Measurements from ENCODE around the gene TTLL6. TPM values are rescaled to one million over a fixed set of nuclear protein-coding genes. Genes with fewer than 3 reads are reported as not detected.

The TTLL6 gene
- total and polyA plus RNA-seq, 2 experiments from 2014 or later: 0.30 TPM; not detected in 1

GRCh38 chr17:48761114-48761513 lies 55.9 kb downstream of the TTLL6 start:
- Histone ChIP-seq H2AFZ (no peak overlapping the region), H3K36me3 (replicated peaks; ENCODE audit: insufficient read depth, low read depth) (no peaks in the 10 kb centered on the region), H3K4me1 (ENCODE audit: insufficient read depth) (no peaks in the 10 kb centered on the region), H3K9me3 (ENCODE audit: low read depth) (no peaks in the 10 kb centered on the region), H3K27ac (no peak overlapping the region), H3K27me3 (peaks cover 77% of the 10 kb centered on the region), H3K79me2 (no peaks in the 10 kb centered on the region), H3K4me2 (no peak overlapping the region), H3K4me3 (no peak overlapping the region), H4K20me1 (ENCODE audit: insufficient read depth, poor library complexity, severe bottlenecking) (no peaks in the 10 kb centered on the region), H3K9me2 (replicated peaks; ENCODE audit: insufficient read depth) (no peaks in the 10 kb centered on the region)
- DNase-seq (ENCODE audit: low spot score): no peak
- WGBS (ENCODE audit: low lambda C conversion rate, missing lambda C conversion rate): 83% methylated on average over 6 of the region's 6 CpGs
- TF ChIP-seq EZH2phosphoT487 (IDR thresholded peaks at IDR 0.05; ENCODE audit: low read depth, severe bottlenecking, unreplicated experiment) (no peak), EZH2 (IDR thresholded peaks at IDR 0.05; ENCODE audit: borderline replicate concordance) (no peak), CTCF (IDR thresholded peaks at IDR 0.05; ENCODE audit: poor library complexity) (no peak)

- no peak overlapping the region for H2AFZ ChIP-seq
- no peaks in the 10 kb centered on the region for H3K9me2 ChIP-seq (replicated peaks; ENCODE audit: insufficient read depth)
- DNase-seq (ENCODE audit: low spot score): no peak
Observed at GRCh38 chr17:48760411-48760810, 56.6 kb downstream of the TTLL6 start.

GRCh38 chr17:48759288-48759687 lies 57.7 kb downstream of the TTLL6 start:
- Histone ChIP-seq H3K4me1 (ENCODE audit: insufficient read depth) (peaks cover 5% of the 10 kb centered on the region), H3K9me3 (ENCODE audit: low read depth) (no peaks in the 10 kb centered on the region), H4K20me1 (ENCODE audit: insufficient read depth, poor library complexity, severe bottlenecking) (no peaks in the 10 kb centered on the region), H3K79me2 (no peaks in the 10 kb centered on the region), H2AFZ (no peak overlapping the region), H3K4me3 (no peak overlapping the region), H3K27ac (no peak overlapping the region), H3K4me2 (no peak overlapping the region), H3K36me3 (replicated peaks; ENCODE audit: insufficient read depth, low read depth) (no peaks in the 10 kb centered on the region), H3K9me2 (replicated peaks; ENCODE audit: insufficient read depth) (no peaks in the 10 kb centered on the region), H3K27me3 (peaks cover 90% of the 10 kb centered on the region)
- no peak for TF ChIP-seq EZH2 (IDR thresholded peaks at IDR 0.05; ENCODE audit: borderline replicate concordance)
- no peak for TF ChIP-seq CTCF (IDR thresholded peaks at IDR 0.05; ENCODE audit: poor library complexity)
- TF ChIP-seq EZH2phosphoT487 (IDR thresholded peaks at IDR 0.05; ENCODE audit: low read depth, severe bottlenecking, unreplicated experiment): no peak
- DNase-seq (ENCODE audit: low spot score): no peak

More at GRCh38 chr17:48760411-48760810, 56.6 kb downstream of the TTLL6 start:
- peaks cover 84% of the 10 kb centered on the region for H3K27me3 ChIP-seq
- no peaks in the 10 kb centered on the region for H3K79me2 ChIP-seq
- TF ChIP-seq EZH2phosphoT487 (IDR thresholded peaks at IDR 0.05; ENCODE audit: low read depth, severe bottlenecking, unreplicated experiment) (no peak), EZH2 (IDR thresholded peaks at IDR 0.05; ENCODE audit: borderline replicate concordance) (no peak), CTCF (IDR thresholded peaks at IDR 0.05; ENCODE audit: poor library complexity) (no peak)
- no peaks in the 10 kb centered on the region for H3K9me3 ChIP-seq (ENCODE audit: low read depth)
- no peak overlapping the region for H3K4me2 ChIP-seq
- H4K20me1 ChIP-seq (ENCODE audit: insufficient read depth, poor library complexity, severe bottlenecking): no peaks in the 10 kb centered on the region
- no peaks in the 10 kb centered on the region for H3K4me1 ChIP-seq (ENCODE audit: insufficient read depth)
- WGBS (ENCODE audit: low lambda C conversion rate, missing lambda C conversion rate): 57% methylated on average over 4 of the region's 4 CpGs
- H3K4me3 ChIP-seq: no peak overlapping the region
- no peak overlapping the region for H3K27ac ChIP-seq
- no peaks in the 10 kb centered on the region for H3K36me3 ChIP-seq (replicated peaks; ENCODE audit: insufficient read depth, low read depth)

GRCh38 chr17:48757524-48757961 lies 59.5 kb downstream of the TTLL6 start:
- H2AFZ ChIP-seq: no peak overlapping the region
- no peak overlapping the region for H3K4me2 ChIP-seq
- H3K27me3 ChIP-seq: peaks cover 92% of the 10 kb centered on the region
- DNase-seq (ENCODE audit: low spot score): no peak
- H3K36me3 ChIP-seq (replicated peaks; ENCODE audit: insufficient read depth, low read depth): no peaks in the 10 kb centered on the region
- WGBS (ENCODE audit: low lambda C conversion rate, missing lambda C conversion rate): 53% methylated on average over 2 of the region's 2 CpGs
- H4K20me1 ChIP-seq (ENCODE audit: insufficient read depth, poor library complexity, severe bottlenecking): no peaks in the 10 kb centered on the region
- TF ChIP-seq EZH2phosphoT487 (IDR thresholded peaks at IDR 0.05; ENCODE audit: low read depth, severe bottlenecking, unreplicated experiment) (no peak), EZH2 (IDR thresholded peaks at IDR 0.05; ENCODE audit: borderline replicate concordance) (no peak), CTCF (IDR thresholded peaks at IDR 0.05; ENCODE audit: poor library complexity) (no peak)
- H3K9me3 ChIP-seq (ENCODE audit: low read depth): no peaks in the 10 kb centered on the region
- H3K4me1 ChIP-seq (ENCODE audit: insufficient read depth): peaks cover 5% of the 10 kb centered on the region
- no peaks in the 10 kb centered on the region for H3K9me2 ChIP-seq (replicated peaks; ENCODE audit: insufficient read depth)
- no peaks in the 10 kb centered on the region for H3K79me2 ChIP-seq
- H3K27ac ChIP-seq: no peak overlapping the region
- H3K4me3 ChIP-seq: no peak overlapping the region
